Cardiac muscle cell (in vitro differentiated cells and primary cell): ENCODE measurements around the gene VCAN. TPM values are rescaled to one million over a fixed set of nuclear protein-coding genes. Genes with fewer than 3 reads are reported as not detected.
"Not testable (repeated sequence)": the region's sequence is repeated elsewhere in the genome, so short reads cannot be mapped to it uniquely, and the experiment has no call there.

Experiments
- DNase-seq, 2 donors: peaks; one replicate each; pipeline versions ENCODE4 v3.0.0 to v3.0.0-alpha.2; 2010 to 2017; ENCODE audit warnings: low read depth in 1 of 2, low spot score in 1 of 2
- H3K27ac ChIP-seq: fragments of 200-600 bp; sonication (generic); 2 replicates; pipeline ENCODE4 v1.5.1; 2016
- H3K27me3 ChIP-seq: fragments of 200-600 bp; sonication (generic); 2 replicates; pipeline ENCODE4 v1.6.0; 2016; ENCODE audit warnings: control low read depth
- H3K36me3 ChIP-seq: fragments of 200-600 bp; sonication (generic); 2 replicates; pipeline ENCODE4 v1.5.1; 2016; ENCODE audit warnings: control low read depth
- H3K4me1 ChIP-seq: fragments of 200-600 bp; sonication (generic); 2 replicates; pipeline ENCODE4 v1.8.1; 2017; ENCODE audit warnings: low read depth, mild to moderate bottlenecking, mixed run types
- H3K4me3 ChIP-seq: fragments of 200-600 bp; sonication (generic); 2 replicates; pipeline ENCODE4 v1.5.1; 2016; ENCODE audit warnings: mild to moderate bottlenecking
- H3K9me3 ChIP-seq: fragments of 200-600 bp; sonication (generic); 2 replicates; pipeline ENCODE4 v1.5.1; 2017; ENCODE audit warnings: low read depth, mild to moderate bottlenecking, control low read depth
- CTCF ChIP-seq: IDR thresholded peaks from 2 replicates; pipeline ENCODE4 v1.5.1; 2012; ENCODE audit warnings: low read depth, mild to moderate bottlenecking, low read length
- polyA plus RNA-seq: library from polyadenylated mRNA; unstranded; fragments of >200 nt; fragmentation: Nextera tagmentation; extraction: Ambion mirVana; gene quantifications from 2 replicates; pipeline ENCODE4 v1.2.1, GENCODE V29; 2016
- total RNA-seq: library from RNA; depleted of rRNA; stranded (reverse); fragments of >200 nt; gene quantifications from 2 replicates; pipeline ENCODE4 v1.2.3, GENCODE V29; 2016

Gene VCAN
- total and polyA plus RNA-seq, 2 experiments from 2014 or later: 184 to 618 TPM

GRCh38 chr5:83430130-83431010 is 41.2 kb upstream of the VCAN start:
- no peak overlapping the region for H3K27ac ChIP-seq
- peak; percentile 96 for TF ChIP-seq CTCF
- H3K9me3 ChIP-seq: no peaks in the 10 kb centered on the region
- peaks cover 10% of the 10 kb centered on the region for H3K4me1 ChIP-seq
- no peak overlapping the region for H3K4me3 ChIP-seq
- H3K36me3 ChIP-seq: no peaks in the 10 kb centered on the region
- peak; percentile 82 to 87 for DNase-seq
- H3K27me3 ChIP-seq: no peaks in the 10 kb centered on the region

- Histone ChIP-seq H3K9me3 (no peaks in the 10 kb centered on the region), H3K27ac (no peak overlapping the region), H3K27me3 (no peaks in the 10 kb centered on the region), H3K4me1 (peaks cover 10% of the 10 kb centered on the region), H3K36me3 (no peaks in the 10 kb centered on the region), H3K4me3 (no peak overlapping the region)
- DNase-seq: no peak
- no peak for TF ChIP-seq CTCF
Observed at GRCh38 chr5:83433891-83434290, 37.7 kb upstream of the VCAN start.

GRCh38 chr5:83434946-83435345 is 36.6 kb upstream of the VCAN start:
- no peaks in the 10 kb centered on the region for H3K27me3 ChIP-seq
- H3K27ac ChIP-seq: no peak overlapping the region
- no peak for TF ChIP-seq CTCF
- no peaks in the 10 kb centered on the region for H3K9me3 ChIP-seq
- no peaks in the 10 kb centered on the region for H3K36me3 ChIP-seq
- H3K4me1 ChIP-seq: peaks cover 10% of the 10 kb centered on the region
- no peak overlapping the region for H3K4me3 ChIP-seq
- no peak for DNase-seq

- H3K4me3 ChIP-seq: no peak overlapping the region
- no peak overlapping the region for H3K27ac ChIP-seq
- no peak for DNase-seq
- TF ChIP-seq CTCF: no peak
- no peaks in the 10 kb centered on the region for H3K9me3 ChIP-seq
- no peaks in the 10 kb centered on the region for H3K36me3 ChIP-seq
- H3K4me1 ChIP-seq: peaks cover 3% of the 10 kb centered on the region
- no peaks in the 10 kb centered on the region for H3K27me3 ChIP-seq
Observed at GRCh38 chr5:83436276-83436675, 35.3 kb upstream of the VCAN start.

GRCh38 chr5:83437697-83438096 is 33.8 kb upstream of the VCAN start:
- not testable (repeated sequence) for DNase-seq, H3K27me3 ChIP-seq

GRCh38 chr5:83440826-83441225 is 30.7 kb upstream of the VCAN start:
- TF ChIP-seq CTCF: no peak
- Histone ChIP-seq H3K4me1 (peaks cover 8% of the 10 kb centered on the region), H3K27ac (no peak overlapping the region), H3K9me3 (no peaks in the 10 kb centered on the region), H3K4me3 (no peak overlapping the region), H3K27me3 (no peaks in the 10 kb centered on the region), H3K36me3 (no peaks in the 10 kb centered on the region)
- no peak for DNase-seq

More at GRCh38 chr5:83437697-83438096, 33.8 kb upstream of the VCAN start:
- H3K4me1 ChIP-seq, H3K27ac ChIP-seq, H3K4me3 ChIP-seq, H3K36me3 ChIP-seq, H3K9me3 ChIP-seq: not testable (repeated sequence)
